Activated T-cell treated with anti-CD3 and anti-CD28 coated beads, Interleukin-2, amount 50 U/mL, for 24 hours (primary cell): ENCODE measurements around the gene CCDC85A.

Experiments used
- DNase-seq: peaks from one replicate; pipeline ENCODE4 v3.0.0-alpha.2; 2020
- H3K27ac Mint-ChIP-seq: 2 replicates; pipeline ENCODE4 v1.8.0; 2020; ENCODE audit warnings: mild to moderate bottlenecking, mixed read lengths
- H3K27me3 Mint-ChIP-seq: 2 replicates; pipeline ENCODE4 v1.8.0; 2020; ENCODE audit warnings: mixed read lengths
- H3K36me3 Mint-ChIP-seq: 2 replicates; pipeline ENCODE4 v1.8.0; 2020; ENCODE audit warnings: low read depth, mixed read lengths
- H3K4me1 Mint-ChIP-seq: 2 replicates; pipeline ENCODE4 v1.8.0; 2020; ENCODE audit warnings: low read depth, mixed read lengths
- H3K4me3 Mint-ChIP-seq: 2 replicates; pipeline ENCODE4 v1.8.0; 2020; ENCODE audit warnings: mild to moderate bottlenecking, moderate library complexity, mixed read lengths
- H3K9me3 Mint-ChIP-seq: 2 replicates; pipeline ENCODE4 v1.8.0; 2020; ENCODE audit warnings: mixed read lengths

The CCDC85A gene

GRCh38 chr2:56326346-56326741 lies 142.6 kb downstream of the CCDC85A start:
- DNase-seq: no peak
- no peaks in the 10 kb centered on the region for H3K36me3 Mint-ChIP-seq
- H3K27me3 Mint-ChIP-seq: no peaks in the 10 kb centered on the region
- H3K27ac Mint-ChIP-seq: no peak overlapping the region
- no peaks in the 10 kb centered on the region for H3K4me1 Mint-ChIP-seq
- no peaks in the 10 kb centered on the region for H3K9me3 Mint-ChIP-seq
- no peak overlapping the region for H3K4me3 Mint-ChIP-seq

- Mint-ChIP-seq H3K36me3 (no peaks in the 10 kb centered on the region), H3K27ac (no peak overlapping the region), H3K27me3 (no peaks in the 10 kb centered on the region)
These were observed 148.0 kb downstream of the CCDC85A start for GRCh38 chr2:56331810-56332209.

GRCh38 chr2:56333812-56334485 lies 150.2 kb downstream of the CCDC85A start:
- Mint-ChIP-seq H3K27me3 (no peaks in the 10 kb centered on the region), H3K9me3 (no peaks in the 10 kb centered on the region), H3K27ac (no peak overlapping the region), H3K4me3 (no peak overlapping the region), H3K4me1 (no peaks in the 10 kb centered on the region), H3K36me3 (no peaks in the 10 kb centered on the region)
- DNase-seq: no peak

More at GRCh38 chr2:56331810-56332209, 148.0 kb downstream of the CCDC85A start:
- Mint-ChIP-seq H3K4me3 (no peak overlapping the region), H3K9me3 (no peaks in the 10 kb centered on the region), H3K4me1 (no peaks in the 10 kb centered on the region)
- no peak for DNase-seq

- no peaks in the 10 kb centered on the region for H3K9me3 Mint-ChIP-seq
- no peaks in the 10 kb centered on the region for H3K36me3 Mint-ChIP-seq
- DNase-seq: no peak
- H3K27ac Mint-ChIP-seq: no peak overlapping the region
- no peaks in the 10 kb centered on the region for H3K27me3 Mint-ChIP-seq
- no peaks in the 10 kb centered on the region for H3K4me1 Mint-ChIP-seq
- H3K4me3 Mint-ChIP-seq: no peak overlapping the region
These were observed 150.8 kb downstream of the CCDC85A start for GRCh38 chr2:56334622-56335021.

GRCh38 chr2:56335101-56335500 lies 151.3 kb downstream of the CCDC85A start:
- Mint-ChIP-seq H3K27me3 (no peaks in the 10 kb centered on the region), H3K4me3 (no peak overlapping the region), H3K9me3 (no peaks in the 10 kb centered on the region), H3K36me3 (no peaks in the 10 kb centered on the region), H3K4me1 (no peaks in the 10 kb centered on the region), H3K27ac (no peak overlapping the region)
- no peak for DNase-seq

GRCh38 chr2:56337342-56337741 lies 153.6 kb downstream of the CCDC85A start:
- no peaks in the 10 kb centered on the region for H3K4me1 Mint-ChIP-seq
- no peaks in the 10 kb centered on the region for H3K9me3 Mint-ChIP-seq
- no peak overlapping the region for H3K27ac Mint-ChIP-seq
- no peaks in the 10 kb centered on the region for H3K27me3 Mint-ChIP-seq
- no peaks in the 10 kb centered on the region for H3K36me3 Mint-ChIP-seq
- DNase-seq: no peak
- no peak overlapping the region for H3K4me3 Mint-ChIP-seq

- Mint-ChIP-seq H3K27me3 (no peaks in the 10 kb centered on the region), H3K4me1 (no peaks in the 10 kb centered on the region), H3K36me3 (no peaks in the 10 kb centered on the region), H3K27ac (no peak overlapping the region), H3K4me3 (no peak overlapping the region), H3K9me3 (no peaks in the 10 kb centered on the region)
- DNase-seq: no peak
These were observed 154.4 kb downstream of the CCDC85A start for GRCh38 chr2:56338232-56338631.

GRCh38 chr2:56344771-56345170 lies 161.0 kb downstream of the CCDC85A start:
- Mint-ChIP-seq H3K27me3 (no peaks in the 10 kb centered on the region), H3K36me3 (no peaks in the 10 kb centered on the region), H3K4me3 (no peak overlapping the region), H3K27ac (no peak overlapping the region), H3K9me3 (peaks cover 2% of the 10 kb centered on the region), H3K4me1 (no peaks in the 10 kb centered on the region)
- no peak for DNase-seq

GRCh38 chr2:56347881-56348280 lies 164.1 kb downstream of the CCDC85A start:
- Mint-ChIP-seq H3K4me3 (no peak overlapping the region), H3K27me3 (no peaks in the 10 kb centered on the region), H3K9me3 (peaks cover 2% of the 10 kb centered on the region), H3K4me1 (no peaks in the 10 kb centered on the region), H3K36me3 (no peaks in the 10 kb centered on the region), H3K27ac (no peak overlapping the region)
- DNase-seq: no peak

- Mint-ChIP-seq H3K27ac (no peak overlapping the region), H3K27me3 (no peaks in the 10 kb centered on the region), H3K4me1 (no peaks in the 10 kb centered on the region), H3K9me3 (no peaks in the 10 kb centered on the region), H3K4me3 (no peak overlapping the region), H3K36me3 (no peaks in the 10 kb centered on the region)
- DNase-seq: no peak
These were observed 164.8 kb downstream of the CCDC85A start for GRCh38 chr2:56348392-56349210.

GRCh38 chr2:56357655-56358295 lies 174.0 kb downstream of the CCDC85A start:
- no peaks in the 10 kb centered on the region for H3K27me3 Mint-ChIP-seq
- H3K27ac Mint-ChIP-seq: no peak overlapping the region
- peaks cover 4% of the 10 kb centered on the region for H3K9me3 Mint-ChIP-seq
- H3K36me3 Mint-ChIP-seq: no peaks in the 10 kb centered on the region
- no peaks in the 10 kb centered on the region for H3K4me1 Mint-ChIP-seq
- no peak overlapping the region for H3K4me3 Mint-ChIP-seq
- DNase-seq: no peak

GRCh38 chr2:56361844-56362243 lies 178.1 kb downstream of the CCDC85A start:
- Mint-ChIP-seq H3K9me3 (peaks cover 9% of the 10 kb centered on the region), H3K36me3 (no peaks in the 10 kb centered on the region), H3K27me3 (no peaks in the 10 kb centered on the region), H3K4me3 (no peak overlapping the region), H3K4me1 (no peaks in the 10 kb centered on the region), H3K27ac (no peak overlapping the region)
- no peak for DNase-seq

GRCh38 chr2:56364902-56365301 lies 181.1 kb downstream of the CCDC85A start:
- DNase-seq: no peak
- H3K27ac Mint-ChIP-seq: no peak overlapping the region
- H3K4me1 Mint-ChIP-seq: no peaks in the 10 kb centered on the region
- no peaks in the 10 kb centered on the region for H3K36me3 Mint-ChIP-seq
- no peak overlapping the region for H3K4me3 Mint-ChIP-seq
- H3K9me3 Mint-ChIP-seq: peaks cover 10% of the 10 kb centered on the region
- no peaks in the 10 kb centered on the region for H3K27me3 Mint-ChIP-seq

GRCh38 chr2:56369316-56369715 lies 185.5 kb downstream of the CCDC85A start:
- H3K4me1 Mint-ChIP-seq: no peaks in the 10 kb centered on the region
- no peak overlapping the region for H3K27ac Mint-ChIP-seq
- no peak for DNase-seq
- no peaks in the 10 kb centered on the region for H3K27me3 Mint-ChIP-seq
- peaks cover 7% of the 10 kb centered on the region for H3K9me3 Mint-ChIP-seq
- no peak overlapping the region for H3K4me3 Mint-ChIP-seq
- no peaks in the 10 kb centered on the region for H3K36me3 Mint-ChIP-seq
